Measurements from ENCODE around the gene SYNGR4.
A peak's percentile ranks its signal among the peaks of the same experiment; 100 is the strongest.
"Not testable (repeated sequence)": the region's sequence is repeated elsewhere in the genome, so short reads cannot be mapped to it uniquely, and the experiment has no call there.

Gene SYNGR4, protein sequence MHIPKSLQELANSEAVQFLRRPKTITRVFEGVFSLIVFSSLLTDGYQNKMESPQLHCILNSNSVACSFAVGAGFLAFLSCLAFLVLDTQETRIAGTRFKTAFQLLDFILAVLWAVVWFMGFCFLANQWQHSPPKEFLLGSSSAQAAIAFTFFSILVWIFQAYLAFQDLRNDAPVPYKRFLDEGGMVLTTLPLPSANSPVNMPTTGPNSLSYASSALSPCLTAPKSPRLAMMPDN

GRCh38 chr19:48363810-48364597 lies at the start of gene SYNGR4, which contains the start of gene TMEM143:
Gene SYNGR4 (plus strand): TSS chr19:48364367. CDS start chr19:48365843, 1,476 bp downstream.
Gene TMEM143 (minus strand): TSS chr19:48363940. CDS start chr19:48363920, 20 bp downstream.
- peak; percentile 99 for DNase-seq

DNA sequence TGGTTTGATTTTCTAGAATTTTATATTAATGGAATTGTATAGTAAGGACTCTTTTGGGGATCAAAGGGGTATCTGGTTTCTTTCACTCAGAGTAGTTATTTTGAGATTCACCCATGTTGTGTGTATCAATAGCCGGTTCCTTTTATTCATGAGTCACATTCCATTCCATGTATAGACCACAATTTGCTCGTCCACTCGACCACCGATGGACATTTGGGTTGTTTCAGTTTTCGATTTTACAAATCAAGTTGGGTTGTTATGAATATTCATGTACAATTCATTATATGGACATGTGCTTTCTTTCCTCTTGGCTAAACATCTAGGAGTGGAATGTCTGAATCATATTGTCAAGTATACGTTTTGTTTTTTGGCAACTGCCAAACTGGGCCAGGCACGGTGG lies 48.5 kb upstream of the SYNGR4 start:
- DNase-seq, result no peak

GRCh38 chr19:48317708-48317960 lies 46.5 kb upstream of the SYNGR4 start:
- not testable (repeated sequence) for DNase-seq

GRCh38 chr19:48318286-48318987 lies 45.7 kb upstream of the SYNGR4 start:
- DNase-seq, result no peak

- peak; percentile 39 for DNase-seq
Observed at GRCh38 chr19:48319647-48320541, 44.3 kb upstream of the SYNGR4 start.

GRCh38 chr19:48321372-48321621 lies 42.9 kb upstream of the SYNGR4 start:
- peak; percentile 91 for DNase-seq

GRCh38 chr19:48321622-48322591 lies 42.3 kb upstream of the SYNGR4 start:
- DNase-seq, result peak; percentile 94

GRCh38 chr19:48325265-48325910 lies 38.8 kb upstream of the SYNGR4 start, which contains the start of gene EMP3:
Gene EMP3 (plus strand): TSS chr19:48325552. CDS start chr19:48326845, 1,293 bp downstream.
- DNase-seq, result peak; percentile 27

DNA sequence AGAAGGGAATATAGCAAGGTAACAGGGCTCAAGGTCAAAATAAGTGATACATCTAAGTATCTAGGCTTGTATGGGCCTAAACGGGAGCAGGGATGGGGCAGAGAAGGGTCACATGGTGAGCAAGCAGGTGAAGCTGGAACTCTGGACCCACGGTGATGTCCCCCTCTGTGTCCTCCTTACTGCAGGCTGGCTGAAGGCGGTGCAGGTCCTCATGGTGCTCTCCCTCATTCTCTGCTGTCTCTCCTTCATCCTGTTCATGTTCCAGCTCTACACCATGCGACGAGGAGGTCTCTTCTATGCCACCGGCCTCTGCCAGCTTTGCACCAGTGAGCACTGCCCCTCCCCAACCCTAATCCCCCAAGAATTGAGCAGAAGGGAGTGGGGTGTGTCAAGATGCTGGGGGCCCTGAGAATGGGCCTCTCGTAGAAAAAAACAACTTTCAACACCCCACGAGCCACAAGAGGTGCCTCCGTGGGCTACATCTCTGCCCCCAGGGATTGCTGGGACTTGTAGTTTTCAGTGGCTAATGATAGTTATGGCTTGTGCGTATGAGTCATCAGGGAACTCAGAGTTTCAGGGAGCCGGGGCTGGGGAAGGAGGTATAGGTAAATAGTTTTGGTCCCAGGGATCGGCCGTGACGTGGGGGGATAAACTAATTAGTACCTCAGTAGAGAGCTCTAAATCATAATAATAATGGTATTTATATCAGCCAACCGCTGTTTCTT lies 34.8 kb upstream of the SYNGR4 start:
- DNase-seq, result no peak

- DNase-seq, result peak; percentile 86
Observed at GRCh38 chr19:48330012-48330681, 34.0 kb upstream of the SYNGR4 start.

- DNase-seq, result no peak
Observed at GRCh38 chr19:48332351-48332661, 31.9 kb upstream of the SYNGR4 start.

GRCh38 chr19:48332662-48333466 lies 31.3 kb upstream of the SYNGR4 start:
- peak; percentile 98 for DNase-seq

DNA sequence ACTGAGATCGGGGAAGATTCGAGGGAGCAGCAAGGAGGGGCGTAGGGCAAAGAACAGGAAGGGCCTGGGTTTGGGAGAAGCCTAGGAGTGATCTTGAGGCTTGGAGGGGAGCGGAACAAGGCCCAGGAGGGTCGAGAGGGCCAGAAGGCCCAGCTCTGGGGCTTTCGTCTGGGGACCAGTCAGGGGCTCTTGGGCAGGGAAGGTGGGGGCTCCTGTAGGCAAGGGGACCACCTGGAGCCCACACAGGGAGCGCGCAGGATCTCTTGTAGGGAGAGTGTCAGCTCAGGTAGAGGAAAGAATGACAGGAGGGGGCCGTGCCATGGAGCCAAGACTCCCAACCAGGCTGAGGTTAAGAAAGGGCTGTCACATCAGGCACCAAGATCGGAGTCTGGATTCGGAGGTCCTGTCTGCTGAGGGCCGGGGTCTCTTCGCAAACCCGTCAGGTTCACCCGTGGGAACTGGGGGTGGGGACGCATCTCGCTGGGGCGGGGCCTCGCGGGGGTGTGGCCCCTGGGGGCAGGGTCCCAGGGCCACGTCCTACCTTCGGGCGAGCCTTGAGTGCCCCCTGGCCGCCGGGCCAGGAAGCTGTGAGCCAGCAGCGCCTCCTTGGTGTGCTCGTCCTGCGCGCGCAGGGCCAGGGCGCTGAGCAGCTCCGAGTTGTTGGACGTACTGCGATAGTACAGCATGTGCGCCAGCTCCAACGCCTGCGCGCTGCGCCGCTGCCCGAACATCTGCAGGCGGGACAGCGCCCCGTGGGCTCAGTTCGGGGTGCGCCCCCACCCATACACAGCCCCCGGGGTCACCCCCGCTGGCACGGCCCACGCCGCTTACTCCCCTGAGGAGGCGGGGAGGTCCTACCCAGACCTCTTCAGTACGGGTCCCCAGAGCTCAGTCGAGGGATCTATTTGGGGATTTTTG lies 30.4 kb upstream of the SYNGR4 start:
- DNase-seq, result peak; percentile 89

DNA sequence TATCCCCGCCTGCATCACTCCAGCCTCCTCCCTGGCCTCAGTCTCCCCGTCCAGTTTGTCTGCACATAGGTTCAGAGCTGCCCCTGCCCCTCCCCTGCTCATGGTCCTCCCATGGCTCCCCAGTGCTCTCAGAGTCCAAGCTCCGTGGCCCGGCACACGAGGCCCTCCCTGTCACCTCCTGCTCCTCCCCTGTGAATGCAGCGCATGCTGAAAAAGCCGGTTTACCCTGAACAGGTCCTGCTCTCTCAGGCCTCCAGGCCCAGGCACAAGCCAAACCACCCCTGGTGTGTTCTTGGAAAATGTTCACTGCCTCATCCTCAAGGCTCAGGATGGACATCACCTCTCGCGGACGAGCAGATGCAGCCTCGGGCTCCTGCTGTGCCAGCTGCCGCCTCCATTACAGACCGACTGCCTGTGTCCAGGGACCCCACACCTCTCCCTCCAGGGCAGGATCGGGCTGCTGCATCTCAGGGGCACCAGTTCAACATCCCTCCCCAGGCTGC lies 25.9 kb upstream of the SYNGR4 start:
- DNase-seq, result no peak

- DNase-seq, result no peak
Observed at GRCh38 chr19:48338802-48339503, 25.2 kb upstream of the SYNGR4 start.

GRCh38 chr19:48340995-48341394 lies 23.2 kb upstream of the SYNGR4 start:
- DNase-seq, result no peak
